Uterus (tissue), 2 donors: Measurements from ENCODE around the gene PTPN18.

Experiments used
- CTCF ChIP-seq, 4 experiments: fragments of 200-600 bp in 2 of 4; fragments of 450-650 bp in 2 of 4; sonication (generic) in 2 of 4; IDR thresholded peaks; one replicate each; pipeline ENCODE4 v1.5.1; 2016 to 2019; ENCODE audit warnings: antibody characterized with exemption in 4 of 4, mild to moderate bottlenecking in 2 of 4, moderate library complexity in 1 of 4
- POLR2A ChIP-seq, 2 donors: fragments of 450-650 bp; IDR thresholded peaks; one replicate each; pipeline ENCODE4 v1.6.1; 2016; ENCODE audit warnings: antibody characterized with exemption in 2 of 2, mild to moderate bottlenecking in 1 of 2, moderate library complexity in 1 of 2

DNA sequence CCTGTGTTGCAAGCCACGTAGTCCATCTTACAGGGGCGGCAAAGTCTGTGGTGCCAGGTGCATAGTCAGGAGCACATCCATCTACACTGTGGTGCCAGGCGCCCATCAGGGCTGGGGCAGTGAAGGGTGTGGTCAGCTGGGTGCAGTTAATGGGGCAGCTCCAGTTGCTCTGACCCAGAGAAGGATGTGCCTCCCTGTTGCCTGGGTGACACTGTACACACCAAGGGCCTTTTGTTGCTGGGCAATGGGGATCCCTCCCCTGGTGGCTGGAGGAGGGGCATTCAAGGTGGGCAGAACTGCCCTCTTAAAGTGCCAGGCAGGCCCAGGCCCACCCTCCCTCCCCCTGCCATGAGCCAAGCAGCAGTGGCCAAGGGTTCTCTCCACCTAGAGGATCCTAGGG lies 41.5 kb upstream of the PTPN18 start:
- TF ChIP-seq POLR2A (IDR thresholded peaks at IDR 0.05) (no peak), CTCF (IDR thresholded peaks at IDR 0.05) (no peak)
